Raji (cell line): ENCODE results near the gene AKAP7.

Experiments
- POLR2A ChIP-seq: IDR thresholded peaks from 2 replicates; pipeline ENCODE4 v1.6.1; 2011; ENCODE audit warnings: low read depth, low read length, control low read depth; ENCODE audit not compliant: insufficient read depth

Gene AKAP7

GRCh38 chr6:131212024-131212423 lies 76.8 kb downstream of the AKAP7 start:
- no peak for TF ChIP-seq POLR2A

- TF ChIP-seq POLR2A = no peak
Observed at GRCh38 chr6:131212913-131213312, 77.6 kb downstream of the AKAP7 start.

- TF ChIP-seq POLR2A = no peak
Observed at GRCh38 chr6:131213501-131213990, 78.3 kb downstream of the AKAP7 start.

GRCh38 chr6:131215219-131215618 lies 80.0 kb downstream of the AKAP7 start:
- TF ChIP-seq POLR2A = no peak

GRCh38 chr6:131216246-131216645 lies 81.0 kb downstream of the AKAP7 start:
- TF ChIP-seq POLR2A = no peak

GRCh38 chr6:131222773-131223172 lies 87.5 kb downstream of the AKAP7 start:
- no peak for TF ChIP-seq POLR2A

GRCh38 chr6:131223416-131223815 lies 88.1 kb downstream of the AKAP7 start:
- TF ChIP-seq POLR2A = no peak

GRCh38 chr6:131225127-131225526 lies 89.9 kb downstream of the AKAP7 start:
- TF ChIP-seq POLR2A = no peak

GRCh38 chr6:131225959-131226358 lies 90.7 kb downstream of the AKAP7 start:
- no peak for TF ChIP-seq POLR2A

- TF ChIP-seq POLR2A = no peak
Observed at GRCh38 chr6:131226459-131227157, 91.3 kb downstream of the AKAP7 start.

- TF ChIP-seq POLR2A = no peak
Observed at GRCh38 chr6:131227158-131227543, 91.9 kb downstream of the AKAP7 start.

GRCh38 chr6:131231103-131231502 lies 95.8 kb downstream of the AKAP7 start:
- TF ChIP-seq POLR2A = no peak

- no peak for TF ChIP-seq POLR2A
Observed at GRCh38 chr6:131231891-131232290, 96.6 kb downstream of the AKAP7 start.

GRCh38 chr6:131244942-131245341 lies 109.7 kb downstream of the AKAP7 start:
- TF ChIP-seq POLR2A = no peak

GRCh38 chr6:131250122-131250521 lies 114.9 kb downstream of the AKAP7 start:
- TF ChIP-seq POLR2A = no peak

- no peak for TF ChIP-seq POLR2A
Observed at GRCh38 chr6:131250936-131251335, 115.7 kb downstream of the AKAP7 start.
